Esophagus muscularis mucosa (tissue), 4 donors: Measurements from ENCODE around the gene SMPD3.

Experiments used
- EP300 ChIP-seq: sonication (generic); formaldehyde crosslinking; IDR thresholded peaks from one replicate; pipeline ENCODE4 v1.6.1; 2017; ENCODE audit warnings: antibody characterized with exemption
- POLR2A ChIP-seq: fragments of 450-650 bp; IDR thresholded peaks from one replicate; pipeline ENCODE4 v1.6.1; 2017; ENCODE audit warnings: antibody characterized with exemption, moderate library complexity, mild to moderate bottlenecking, low read depth
- POLR2AphosphoS5 ChIP-seq, 2 donors: sonication (generic); formaldehyde crosslinking; IDR thresholded peaks; one replicate each; pipeline ENCODE4 v1.6.1; 2017; ENCODE audit warnings: antibody characterized with exemption in 2 of 2
- TF ChIP-seq, protein P1 (sequence below), 3 experiments: fragments of 200-600 bp in 2 of 3; fragments of 450-650 bp in 1 of 3; sonication (generic) in 2 of 3; IDR thresholded peaks; one replicate each; pipeline ENCODE4 v1.5.1; 2017 to 2019; ENCODE audit warnings: antibody characterized with exemption in 3 of 3, mild to moderate bottlenecking in 2 of 3, moderate library complexity in 1 of 3

GRCh38 chr16:68478526-68479250, 30.4 kb upstream of the SMPD3 start:
- TF ChIP-seq, protein P1, sequence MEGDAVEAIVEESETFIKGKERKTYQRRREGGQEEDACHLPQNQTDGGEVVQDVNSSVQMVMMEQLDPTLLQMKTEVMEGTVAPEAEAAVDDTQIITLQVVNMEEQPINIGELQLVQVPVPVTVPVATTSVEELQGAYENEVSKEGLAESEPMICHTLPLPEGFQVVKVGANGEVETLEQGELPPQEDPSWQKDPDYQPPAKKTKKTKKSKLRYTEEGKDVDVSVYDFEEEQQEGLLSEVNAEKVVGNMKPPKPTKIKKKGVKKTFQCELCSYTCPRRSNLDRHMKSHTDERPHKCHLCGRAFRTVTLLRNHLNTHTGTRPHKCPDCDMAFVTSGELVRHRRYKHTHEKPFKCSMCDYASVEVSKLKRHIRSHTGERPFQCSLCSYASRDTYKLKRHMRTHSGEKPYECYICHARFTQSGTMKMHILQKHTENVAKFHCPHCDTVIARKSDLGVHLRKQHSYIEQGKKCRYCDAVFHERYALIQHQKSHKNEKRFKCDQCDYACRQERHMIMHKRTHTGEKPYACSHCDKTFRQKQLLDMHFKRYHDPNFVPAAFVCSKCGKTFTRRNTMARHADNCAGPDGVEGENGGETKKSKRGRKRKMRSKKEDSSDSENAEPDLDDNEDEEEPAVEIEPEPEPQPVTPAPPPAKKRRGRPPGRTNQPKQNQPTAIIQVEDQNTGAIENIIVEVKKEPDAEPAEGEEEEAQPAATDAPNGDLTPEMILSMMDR (IDR thresholded peaks at IDR 0.05), result no peak
- TF ChIP-seq POLR2A (no peak), POLR2AphosphoS5 (IDR thresholded peaks at IDR 0.05) (no peak), EP300 (no peak)
